Measurements from ENCODE around the gene HECTD2.

DNA sequence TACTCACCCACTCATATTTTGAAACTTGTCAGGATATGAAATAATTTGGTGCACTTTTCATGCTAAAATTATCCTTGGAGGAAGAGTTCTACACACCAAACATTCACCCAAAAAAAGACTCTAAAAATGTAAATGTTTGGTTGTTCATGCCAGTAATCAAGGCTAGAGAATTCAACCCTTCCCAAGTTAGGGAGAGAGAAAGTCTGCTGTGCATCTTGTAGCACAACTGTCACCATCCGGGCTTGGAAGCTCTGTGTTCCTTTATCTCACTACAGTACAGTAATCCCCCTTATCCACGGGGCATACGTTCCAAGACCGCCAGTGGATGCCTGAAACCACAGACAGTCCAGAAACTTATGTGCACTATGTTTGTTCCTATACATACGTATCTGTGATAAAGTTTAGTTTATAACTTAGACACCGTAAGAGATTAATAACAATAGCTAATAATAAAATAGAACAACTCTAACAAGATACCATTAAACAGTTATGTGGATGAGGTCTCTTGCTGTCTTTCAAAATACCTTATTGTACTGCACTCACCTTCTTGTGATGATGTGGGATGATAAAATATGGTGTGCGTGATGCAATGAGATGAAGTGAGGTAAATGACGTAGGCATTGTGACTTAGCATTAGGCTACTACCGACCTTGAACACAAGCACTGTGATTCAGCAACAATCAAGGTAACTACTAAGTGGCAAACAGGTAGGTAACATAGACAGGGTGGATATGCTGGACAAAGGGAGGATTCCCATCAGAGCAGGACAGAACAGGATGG lies 24.6 kb upstream of the HECTD2 start:
- TF ChIP-seq, protein P1, sequence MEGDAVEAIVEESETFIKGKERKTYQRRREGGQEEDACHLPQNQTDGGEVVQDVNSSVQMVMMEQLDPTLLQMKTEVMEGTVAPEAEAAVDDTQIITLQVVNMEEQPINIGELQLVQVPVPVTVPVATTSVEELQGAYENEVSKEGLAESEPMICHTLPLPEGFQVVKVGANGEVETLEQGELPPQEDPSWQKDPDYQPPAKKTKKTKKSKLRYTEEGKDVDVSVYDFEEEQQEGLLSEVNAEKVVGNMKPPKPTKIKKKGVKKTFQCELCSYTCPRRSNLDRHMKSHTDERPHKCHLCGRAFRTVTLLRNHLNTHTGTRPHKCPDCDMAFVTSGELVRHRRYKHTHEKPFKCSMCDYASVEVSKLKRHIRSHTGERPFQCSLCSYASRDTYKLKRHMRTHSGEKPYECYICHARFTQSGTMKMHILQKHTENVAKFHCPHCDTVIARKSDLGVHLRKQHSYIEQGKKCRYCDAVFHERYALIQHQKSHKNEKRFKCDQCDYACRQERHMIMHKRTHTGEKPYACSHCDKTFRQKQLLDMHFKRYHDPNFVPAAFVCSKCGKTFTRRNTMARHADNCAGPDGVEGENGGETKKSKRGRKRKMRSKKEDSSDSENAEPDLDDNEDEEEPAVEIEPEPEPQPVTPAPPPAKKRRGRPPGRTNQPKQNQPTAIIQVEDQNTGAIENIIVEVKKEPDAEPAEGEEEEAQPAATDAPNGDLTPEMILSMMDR (IDR thresholded peaks at IDR 0.05), result no peak
- TF ChIP-seq POLR2A (IDR thresholded peaks at IDR 0.05), result no peak

Data from lower leg skin (tissue), 3 donors.